Activated effector memory CD4-positive, alpha-beta T cell treated with anti-CD3 and anti-CD28 coated beads, Interleukin-2, amount 50 U/mL, for 16 hours (primary cell): ENCODE results near the gene RDX.
A peak's percentile ranks its signal among the peaks of the same experiment; 100 is the strongest.
"Not testable (repeated sequence)": the region's sequence is repeated elsewhere in the genome, so short reads cannot be mapped to it uniquely, and the experiment has no call there.

ENCODE experiments used
- DNase-seq: peaks from one replicate; pipeline ENCODE4 v3.0.0-alpha.2; 2020

Gene RDX

DNA sequence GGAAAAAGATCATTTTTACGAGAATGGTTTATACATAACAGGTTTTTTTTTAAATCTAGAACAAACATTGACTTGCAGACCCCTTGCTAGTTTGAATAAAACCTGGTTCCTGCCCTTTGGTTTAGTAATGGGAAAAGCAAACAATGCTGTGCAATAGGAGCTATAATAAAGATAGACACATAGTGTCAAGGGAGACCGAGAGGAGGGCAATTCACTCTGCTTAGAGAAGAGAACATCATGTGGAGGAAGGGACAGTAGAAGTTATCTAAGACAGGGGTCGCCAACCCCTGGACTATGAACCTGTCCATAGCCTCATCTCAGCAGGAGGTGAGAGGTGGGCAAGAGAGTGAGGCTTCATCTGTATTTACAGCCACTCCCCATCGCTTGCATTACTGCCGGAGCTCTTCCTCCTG is 7.0 kb upstream of the RDX start:
- DNase-seq, result no peak

DNA sequence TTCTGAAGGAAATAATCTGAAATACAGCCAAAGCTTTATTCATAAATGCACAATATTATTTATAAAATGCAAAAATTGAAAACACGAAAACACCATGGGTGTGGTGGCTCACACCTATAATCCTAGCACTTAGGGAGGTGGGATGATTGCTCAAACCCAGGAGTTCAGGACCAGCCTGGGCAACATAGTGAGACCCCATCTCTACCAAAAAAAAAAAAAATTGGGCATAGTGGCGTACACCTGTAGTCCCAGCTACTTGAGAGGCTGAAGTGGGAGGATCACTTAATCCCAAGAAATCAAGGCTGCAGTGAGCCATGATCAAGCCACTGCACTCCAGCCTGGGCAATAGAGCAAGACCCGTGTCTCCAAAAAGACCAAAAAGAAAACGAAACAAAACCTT is 5.2 kb upstream of the RDX start:
- DNase-seq, result no peak

DNA sequence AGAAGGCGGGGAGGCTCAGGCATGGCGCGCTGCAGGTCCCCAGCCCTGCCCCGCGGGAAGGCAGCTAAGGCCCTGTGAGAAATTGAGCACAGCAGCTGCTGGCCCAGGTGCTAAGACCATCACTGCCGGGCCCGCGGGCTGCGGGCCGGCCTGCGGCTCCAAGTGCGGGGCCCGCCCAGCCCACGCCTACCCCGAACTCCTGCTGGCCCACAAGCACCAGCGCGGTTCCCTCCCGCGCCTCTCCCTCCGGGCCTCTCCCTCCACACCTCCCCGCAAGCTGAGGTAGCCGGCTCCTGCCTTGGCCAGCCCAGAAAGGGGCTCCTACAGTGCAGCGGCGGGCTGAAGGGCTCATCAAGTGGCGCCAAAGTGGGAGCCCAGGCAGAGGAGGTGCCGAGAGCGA is 4.6 kb upstream of the RDX start:
- DNase-seq, result no peak

DNA sequence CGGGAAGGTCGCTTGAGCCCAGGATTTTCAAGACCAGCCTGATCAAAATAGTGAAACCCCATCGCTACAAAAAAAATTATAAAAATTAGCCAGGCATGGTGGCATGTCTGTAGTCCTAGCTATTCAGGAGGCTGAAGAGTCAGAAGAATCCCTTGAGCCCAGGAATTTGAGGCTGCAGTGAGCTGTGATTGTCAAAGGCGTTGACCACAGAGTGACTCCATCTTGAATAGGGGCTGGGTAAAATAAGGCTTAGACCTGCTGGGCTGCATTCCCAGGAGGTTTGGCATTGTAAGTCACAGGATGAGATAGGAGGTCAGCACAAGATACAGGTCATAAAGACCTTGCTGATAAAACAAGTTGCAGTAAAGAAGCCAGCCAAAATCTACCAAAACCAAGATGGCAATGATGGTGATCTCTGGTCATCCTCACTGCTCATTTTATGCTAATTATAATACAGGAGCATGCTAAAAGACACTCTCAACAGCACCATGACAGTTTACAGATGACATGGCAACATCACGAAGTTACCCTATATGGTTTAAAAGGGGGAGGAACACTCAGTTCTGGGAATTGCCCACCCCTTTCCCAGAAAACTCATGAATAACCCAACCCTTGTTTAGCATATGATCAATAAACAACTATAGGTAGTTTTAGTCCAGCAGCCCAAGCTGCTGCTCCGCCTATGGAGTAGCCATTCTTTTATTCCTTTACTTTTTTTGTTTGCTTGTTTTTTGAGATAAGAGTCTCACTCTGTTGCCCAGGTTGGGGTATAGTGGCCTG is 2.8 kb upstream of the RDX start:
- no peak for DNase-seq

DNA sequence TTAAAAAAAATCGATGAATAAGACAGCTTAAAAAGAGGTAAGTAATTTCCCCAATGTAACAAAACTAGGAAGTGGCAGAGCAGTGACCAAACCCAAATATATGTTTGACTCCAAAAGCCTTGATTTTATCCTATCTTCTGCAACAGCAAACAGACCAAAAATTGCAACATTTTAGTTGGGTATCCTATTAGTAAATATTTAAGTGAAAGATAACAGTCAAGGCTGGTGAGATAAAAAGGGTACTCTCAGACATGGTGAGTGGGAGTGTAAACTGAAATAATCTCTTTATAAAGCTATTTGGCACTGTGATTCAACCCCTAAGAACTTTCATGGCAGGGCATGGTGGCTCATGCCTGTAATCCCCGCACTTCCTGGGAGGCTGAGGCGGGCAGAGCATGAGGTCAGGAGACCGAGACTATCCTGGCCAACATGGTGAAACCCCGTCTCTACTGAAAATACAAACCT is 1.9 kb upstream of the RDX start:
- no peak for DNase-seq

DNA sequence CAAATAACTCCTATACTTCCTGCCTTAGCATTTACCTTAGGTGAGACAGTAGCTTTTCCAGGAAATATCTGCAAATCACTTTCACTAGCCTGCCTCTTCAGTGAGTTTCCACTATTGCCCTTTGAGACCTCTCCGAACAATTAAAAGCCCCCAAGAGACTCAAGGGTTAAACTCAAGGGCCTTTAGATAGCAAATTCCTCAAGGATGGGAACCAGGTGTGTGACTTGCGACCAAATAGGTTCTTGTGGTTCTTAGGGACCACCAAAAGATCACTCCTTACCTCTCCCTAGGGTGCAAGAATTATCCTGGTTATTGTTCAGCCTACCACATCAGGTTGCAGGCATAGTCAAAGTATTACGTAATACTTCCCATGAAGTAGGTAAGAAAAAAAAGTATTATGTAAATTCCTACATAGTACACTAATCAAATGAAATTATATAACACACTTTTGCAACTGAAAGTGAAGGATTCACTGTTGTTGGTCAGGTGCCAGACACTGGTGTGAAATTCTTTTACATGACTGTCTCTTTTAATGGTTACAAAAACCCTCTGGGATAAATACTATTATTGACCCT is 1.4 kb upstream of the RDX start:
- no peak for DNase-seq

DNA sequence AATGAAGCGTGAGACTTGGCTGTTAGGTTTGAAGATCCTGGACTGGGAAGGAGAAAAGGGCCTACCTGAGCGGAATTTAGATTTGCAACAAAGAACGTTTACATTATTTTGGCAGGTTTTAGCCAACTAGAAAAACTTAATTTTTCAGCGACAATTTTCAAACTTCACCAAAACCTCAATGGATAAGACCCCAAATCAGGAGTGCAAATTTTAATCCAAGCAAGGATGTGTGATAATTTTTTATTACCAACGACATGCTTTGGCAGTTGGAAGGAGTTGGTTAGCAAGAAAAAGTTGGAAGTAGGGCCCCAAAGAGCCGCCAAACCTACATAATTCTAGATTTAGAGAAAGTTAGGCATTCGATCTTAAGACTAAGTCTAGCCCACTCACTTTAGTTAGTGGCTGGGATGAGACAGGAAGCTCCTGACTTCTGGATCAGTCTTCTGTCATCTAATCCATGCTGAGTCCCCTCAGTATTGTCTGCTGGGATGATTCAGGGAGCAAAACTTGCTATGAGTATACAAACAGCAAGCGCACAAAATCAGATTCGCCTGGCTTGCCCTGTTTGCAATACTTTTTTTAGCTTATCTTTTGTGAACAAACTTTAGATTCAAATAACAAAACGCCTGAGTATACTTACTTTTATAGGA is 787 bp upstream of the RDX start:
- no peak for DNase-seq

DNA sequence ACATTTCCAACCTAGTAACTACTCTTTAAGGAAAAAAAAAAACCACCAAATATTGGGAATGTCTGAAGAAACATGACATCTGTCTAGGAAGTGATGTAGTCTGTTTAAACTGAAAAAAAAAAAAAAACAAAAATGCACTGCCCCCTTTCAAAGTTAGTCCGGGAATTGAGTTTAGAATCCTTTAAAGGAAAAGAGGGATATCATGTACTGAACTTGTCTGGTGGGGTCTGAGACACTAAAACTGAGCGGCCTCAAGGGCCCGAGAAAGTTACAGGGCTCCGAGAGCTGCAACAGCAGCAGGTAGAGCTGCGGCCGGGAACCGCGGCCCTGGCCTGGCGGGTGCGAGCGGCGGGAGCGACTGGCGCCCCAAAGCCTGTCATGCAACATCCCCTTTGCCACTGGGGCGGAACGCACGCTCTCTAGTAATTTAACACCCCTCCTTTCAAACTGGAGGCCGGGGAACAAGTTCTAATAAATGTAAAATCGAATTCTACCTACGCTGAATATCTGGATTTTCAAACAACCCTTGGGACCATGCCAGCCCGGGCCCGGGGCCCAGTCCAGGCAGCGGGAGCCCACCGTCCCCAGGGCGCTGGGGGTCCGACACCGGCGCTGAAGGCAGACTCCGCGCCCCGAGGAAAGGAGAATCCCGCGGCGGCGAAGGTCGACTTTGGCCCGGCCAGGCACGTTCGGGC is 736 bp downstream of the RDX start:
- peak; percentile 84 for DNase-seq

DNA sequence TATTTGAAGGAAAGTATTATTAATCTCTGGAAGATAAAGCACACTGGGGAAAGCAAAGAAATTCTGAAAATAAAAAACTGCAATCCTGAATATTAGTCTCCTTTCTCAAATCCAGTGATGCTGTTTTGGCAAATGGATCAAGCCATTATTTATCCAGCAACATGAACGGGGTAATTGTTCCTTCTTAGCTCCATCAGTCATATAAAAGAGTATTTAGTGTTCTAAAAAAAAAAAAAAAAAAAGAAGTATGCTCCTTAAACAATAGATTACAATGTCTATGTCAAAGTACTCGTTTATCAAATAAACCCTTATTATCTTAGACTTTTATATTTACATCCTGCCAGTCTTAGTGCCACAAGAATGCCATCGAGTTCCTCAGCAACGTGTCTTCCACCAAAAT is 1.3 kb downstream of the RDX start:
- no peak for DNase-seq

DNA sequence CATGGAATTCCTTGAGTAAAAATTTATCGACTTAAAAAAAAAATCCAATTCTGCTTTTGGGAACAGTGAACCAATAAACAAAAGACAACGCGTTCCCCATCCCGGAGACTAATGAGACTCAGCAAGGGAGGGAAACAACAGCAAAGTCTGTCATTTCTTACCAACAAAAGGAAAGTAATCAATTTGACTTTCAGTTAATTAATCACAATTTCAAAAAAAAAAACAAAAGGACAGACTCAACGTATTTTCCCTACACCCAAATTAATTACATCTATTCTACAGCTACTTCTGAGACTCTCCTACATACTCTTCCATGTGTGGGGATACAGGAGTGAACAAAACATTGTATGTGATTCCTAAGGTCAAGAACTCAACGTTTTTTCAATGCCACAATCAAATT is 1.9 kb downstream of the RDX start:
- DNase-seq, result no peak

DNA sequence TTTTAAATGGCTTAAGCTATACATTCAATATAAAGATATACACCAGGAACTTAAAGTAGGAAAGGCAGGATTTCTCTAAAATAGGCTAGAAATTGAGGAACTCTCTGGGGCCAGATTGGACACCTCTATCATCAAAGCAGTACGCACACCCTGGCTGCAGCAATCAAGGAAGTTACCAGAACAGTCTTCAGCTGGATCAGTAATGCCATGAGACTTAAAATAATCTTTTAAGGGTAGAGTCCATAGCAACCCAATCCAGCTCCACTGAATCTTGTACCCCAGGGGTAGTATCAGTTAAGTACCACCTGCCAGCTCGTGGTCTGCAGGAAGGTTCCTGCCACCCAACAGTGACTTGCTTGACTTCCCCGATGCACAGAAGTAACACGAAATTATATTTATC is 3.0 kb downstream of the RDX start:
- DNase-seq, result no peak

DNA sequence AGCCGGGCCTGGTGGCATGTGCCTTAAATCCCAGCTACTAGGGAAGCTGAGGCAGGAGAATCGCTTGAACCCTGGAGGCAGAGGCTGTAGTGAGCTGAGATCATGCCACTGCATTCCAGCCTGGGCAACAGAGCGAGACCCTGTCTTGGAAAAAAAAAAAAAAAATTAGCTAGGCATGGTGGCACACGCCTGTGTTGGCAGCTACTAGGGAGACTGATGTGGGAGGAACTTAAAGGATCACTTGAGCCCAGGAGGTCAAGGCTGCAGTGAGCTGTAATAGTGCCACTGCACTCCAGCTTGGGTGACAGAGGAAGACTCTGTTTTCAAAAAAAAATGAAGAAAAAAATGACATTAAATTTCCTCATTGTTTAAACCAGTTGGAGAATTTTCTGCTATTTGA is 4.3 kb downstream of the RDX start:
- not testable (repeated sequence) for DNase-seq

DNA sequence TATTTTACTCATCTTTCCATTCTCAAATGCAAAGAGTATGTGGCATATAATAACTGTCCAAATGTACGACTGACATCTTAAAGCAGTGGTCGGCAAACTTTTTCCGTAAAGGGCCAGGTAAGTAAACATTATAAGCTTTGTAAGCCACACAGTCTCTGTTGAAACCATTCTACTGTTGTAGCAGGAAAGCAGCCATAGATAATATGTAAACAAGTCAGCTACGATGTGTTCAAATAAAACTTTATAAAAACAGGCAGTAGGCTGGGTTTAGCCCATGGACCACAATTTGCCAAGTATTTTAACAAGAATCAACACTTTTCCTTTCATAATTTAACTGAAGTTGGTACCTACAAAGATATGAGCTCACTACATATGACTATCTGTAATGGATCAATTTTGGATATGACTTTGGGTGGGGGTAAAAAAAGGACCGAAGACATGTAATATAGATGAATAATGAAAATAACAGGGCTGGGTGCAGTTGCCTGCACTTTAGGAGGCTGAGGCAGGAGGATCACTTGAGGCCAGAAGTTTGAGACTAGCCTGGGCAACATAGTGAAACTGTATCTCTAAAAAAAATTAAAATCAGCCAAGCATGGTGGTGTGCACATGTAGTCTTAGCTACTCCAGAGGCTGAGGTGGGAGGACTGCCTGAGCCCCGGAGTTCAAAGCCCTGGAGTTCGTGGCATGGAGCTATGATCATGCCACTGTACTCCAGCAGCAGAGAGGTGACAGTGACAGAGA is 5.7 kb downstream of the RDX start:
- no peak for DNase-seq

DNA sequence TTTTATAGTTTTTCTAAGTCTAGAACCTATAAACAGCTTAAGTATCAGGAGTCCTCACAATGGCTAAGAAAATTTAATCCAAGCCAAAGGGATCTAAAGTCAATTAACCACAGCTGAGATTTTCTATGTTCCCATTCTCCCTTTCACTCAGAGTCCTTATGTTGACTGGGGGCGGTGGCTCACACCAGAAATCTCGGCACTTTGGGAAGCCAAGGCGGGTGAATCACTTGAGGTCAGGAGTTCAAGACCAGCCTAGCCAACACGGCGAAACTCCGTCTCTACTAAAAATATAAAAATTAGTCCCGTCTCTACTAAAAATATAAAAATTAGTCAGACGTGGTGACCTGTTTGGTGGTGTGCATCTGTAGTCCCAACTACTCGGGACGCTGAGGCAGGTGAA is 6.9 kb downstream of the RDX start:
- no peak for DNase-seq

DNA sequence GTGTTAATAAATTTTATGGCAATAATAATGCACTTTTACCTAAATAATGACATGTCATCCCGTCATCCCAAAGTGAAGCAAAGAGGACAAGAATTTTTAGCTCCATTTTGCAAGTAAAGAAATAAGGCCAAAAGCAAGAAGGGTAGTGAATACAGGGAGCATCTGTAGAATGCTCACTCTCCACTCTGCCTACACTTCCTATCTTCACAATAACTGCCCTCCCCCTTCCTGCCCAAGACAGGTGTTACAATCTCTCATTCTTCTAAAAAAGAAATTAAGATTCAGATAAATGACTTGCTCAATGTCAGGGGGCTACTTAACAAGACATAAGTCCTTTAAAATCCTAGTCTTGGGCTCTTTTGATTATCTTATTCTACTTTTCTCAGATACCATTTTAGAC is 8.9 kb downstream of the RDX start:
- DNase-seq, result no peak

DNA sequence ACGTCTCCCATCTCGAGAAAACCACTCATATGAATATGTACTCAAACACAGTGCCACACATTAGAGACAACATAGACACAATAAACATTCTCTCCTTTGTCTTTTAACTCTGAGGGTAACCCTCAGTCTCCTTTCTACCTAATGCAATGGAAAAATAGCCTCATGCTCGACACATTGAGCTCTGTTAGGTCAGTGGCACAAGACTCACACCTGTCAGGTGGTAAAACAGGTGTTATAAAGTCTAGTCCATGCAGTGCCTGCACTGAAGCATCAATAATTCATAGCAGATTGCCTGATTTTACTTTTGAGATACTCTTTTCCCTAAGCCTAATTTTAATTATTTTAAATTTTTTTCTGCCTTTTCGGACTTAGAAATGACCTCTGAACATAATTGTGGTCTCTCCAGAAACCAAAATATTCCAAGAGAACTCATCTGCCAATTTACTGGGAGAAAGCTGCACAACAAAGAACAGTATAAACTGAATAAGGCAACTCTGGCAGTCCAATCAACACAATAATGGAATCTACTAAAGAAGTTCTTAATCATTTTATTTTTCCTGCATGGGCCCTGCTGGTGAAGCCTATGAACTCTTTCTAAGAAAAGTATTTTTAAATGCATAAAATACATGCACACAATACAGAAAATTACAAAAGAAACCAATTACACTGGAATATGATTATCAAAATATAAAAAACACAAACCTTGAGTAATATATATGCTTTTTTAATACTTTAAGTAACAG is 9.9 kb downstream of the RDX start:
- no peak for DNase-seq

DNA sequence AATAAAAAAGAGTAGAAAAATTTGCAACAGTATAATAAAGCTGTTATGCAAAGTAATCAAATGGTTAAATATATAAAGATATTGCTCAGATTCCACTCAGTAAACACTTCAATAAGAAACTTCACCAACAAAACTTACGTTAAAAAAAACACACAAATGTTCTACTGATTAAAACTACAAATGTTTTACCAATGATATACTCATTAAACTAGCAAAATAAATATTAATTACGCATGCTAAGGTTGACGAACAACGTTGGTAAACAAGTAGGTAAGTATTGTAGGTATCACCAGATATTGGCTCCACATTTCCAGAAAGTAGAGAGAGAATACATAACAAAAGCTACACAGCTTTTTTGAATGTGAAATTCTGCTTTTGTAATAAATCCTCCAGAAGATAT is 12.6 kb downstream of the RDX start:
- no peak for DNase-seq

DNA sequence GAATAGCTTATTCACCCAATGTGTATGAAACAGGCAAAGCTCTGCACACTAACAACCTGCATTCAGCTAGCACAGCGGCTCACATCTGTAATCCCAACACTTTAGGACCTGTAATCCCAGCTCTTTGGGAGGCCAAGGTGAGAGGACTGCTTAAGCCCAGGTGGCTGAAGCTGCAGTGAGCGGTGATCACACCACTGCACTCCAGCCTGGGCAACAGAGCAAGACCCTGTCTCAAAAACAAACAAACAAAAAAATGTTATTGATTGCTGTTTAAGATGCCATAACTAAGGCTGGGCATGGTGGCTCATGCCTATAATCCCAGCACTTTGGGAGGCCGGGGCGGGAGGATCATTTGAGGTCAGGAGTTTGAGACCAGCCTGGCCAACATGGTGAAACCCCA is 15.8 kb downstream of the RDX start:
- not testable (repeated sequence) for DNase-seq

DNA sequence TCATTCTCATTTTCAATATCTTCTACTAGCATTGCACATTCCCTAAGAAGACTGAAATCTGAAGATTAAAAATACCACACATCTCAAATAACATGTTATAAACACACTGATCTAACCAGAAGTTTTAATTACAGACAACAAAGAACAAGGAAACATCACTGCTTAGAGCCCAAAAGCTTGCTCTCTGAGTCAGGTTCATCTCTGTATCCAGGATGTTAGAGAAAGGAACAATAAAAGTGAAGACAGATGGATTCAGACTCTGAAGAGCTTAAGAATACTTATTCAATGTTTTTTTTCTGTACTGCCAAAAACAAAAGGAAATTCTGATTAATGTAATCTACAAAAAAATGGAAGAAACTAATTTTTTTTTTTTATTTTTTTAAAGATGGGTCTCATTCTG is 16.5 kb downstream of the RDX start:
- DNase-seq, result no peak

DNA sequence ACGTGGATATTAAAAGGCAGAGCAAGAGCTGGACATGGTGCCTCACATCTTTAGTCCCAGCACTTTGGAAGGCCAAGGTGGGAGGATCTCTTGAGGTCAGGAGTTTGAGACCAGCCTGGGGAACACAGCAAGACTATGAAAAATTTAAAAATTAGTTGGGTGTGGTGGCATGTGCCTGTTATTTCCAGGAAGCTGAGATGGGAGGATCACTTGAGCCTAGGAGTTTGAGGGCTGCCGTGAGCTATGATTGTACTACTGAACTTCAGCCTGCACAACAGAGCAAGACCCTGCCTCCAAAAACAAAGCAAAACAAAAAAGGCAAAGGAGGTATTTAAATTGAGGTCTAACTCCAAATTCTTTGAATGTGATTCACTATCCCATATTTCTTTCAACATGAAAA is 23.5 kb downstream of the RDX start:
- DNase-seq, result no peak

DNA sequence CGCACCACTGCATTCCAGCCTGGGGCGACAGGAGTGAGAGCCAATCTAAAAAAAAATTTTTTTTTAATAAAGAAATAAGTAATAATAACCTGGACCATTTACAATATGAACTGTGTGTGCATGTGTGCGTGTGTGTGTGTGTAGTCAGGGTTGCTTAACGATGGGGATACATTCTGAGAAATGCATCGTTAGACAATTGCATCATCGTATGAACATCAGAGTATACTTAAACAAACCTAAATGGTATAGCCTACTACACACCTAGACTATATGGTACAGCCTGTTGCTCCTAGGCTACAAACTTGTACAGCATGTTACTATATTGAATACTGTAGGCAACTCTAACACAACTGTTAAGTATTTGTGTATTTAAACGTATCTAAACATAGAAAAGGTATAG is 26.4 kb downstream of the RDX start:
- DNase-seq, result no peak

DNA sequence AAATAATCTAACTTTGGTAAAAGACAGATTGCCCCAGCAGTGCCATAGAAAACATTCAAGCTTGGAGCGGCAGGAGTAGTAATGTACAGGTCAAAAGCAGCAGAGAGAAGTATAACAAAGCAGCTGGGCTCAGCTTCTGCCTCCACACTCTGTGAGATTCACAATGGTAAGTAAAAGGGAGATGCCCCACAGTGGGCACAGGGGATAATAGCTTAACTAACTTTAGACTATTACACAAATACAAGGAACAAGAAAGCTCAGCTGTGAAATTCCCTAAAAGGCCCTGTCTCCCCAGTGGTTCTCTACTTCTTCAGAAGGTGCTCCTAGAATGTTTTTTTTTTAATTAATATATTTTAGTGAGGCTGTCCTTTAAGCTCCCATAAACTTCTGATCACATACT is 28.0 kb downstream of the RDX start:
- DNase-seq, result no peak

DNA sequence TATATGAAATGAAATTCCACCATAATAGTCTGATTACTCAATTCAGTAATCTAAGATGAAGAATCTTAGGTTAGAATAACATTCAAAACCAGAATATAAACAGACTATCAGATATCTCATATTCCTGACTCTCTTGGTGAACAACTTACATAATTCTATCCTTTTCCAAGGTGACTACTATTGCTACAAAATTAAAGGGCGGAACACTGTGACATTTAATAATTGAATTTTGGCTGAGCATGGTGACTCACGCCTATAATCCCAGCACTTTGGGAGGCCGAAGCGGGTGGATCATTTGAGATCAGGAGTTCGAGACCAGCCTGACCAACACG is 34.4 kb downstream of the RDX start:
- DNase-seq, result no peak
